ENCODE data around the gene TBC1D22A.

TBC1D22A gene

GRCh38 chr22:47201996-47202818, 439.8 kb downstream of the TBC1D22A start:
- no peak for DNase-seq (ENCODE audit: low read depth)

- DNase-seq (ENCODE audit: low read depth), result no peak
Observed at GRCh38 chr22:47202819-47203553, 440.5 kb downstream of the TBC1D22A start.

GRCh38 chr22:47203554-47203991, 441.1 kb downstream of the TBC1D22A start:
- no peak for DNase-seq (ENCODE audit: low read depth)

- DNase-seq (ENCODE audit: low read depth), result no peak
Observed at GRCh38 chr22:47204002-47204979, 441.8 kb downstream of the TBC1D22A start.

GRCh38 chr22:47205081-47205491, 442.6 kb downstream of the TBC1D22A start:
- no peak for DNase-seq (ENCODE audit: low read depth)

GRCh38 chr22:47205554-47205953, 443.1 kb downstream of the TBC1D22A start:
- DNase-seq (ENCODE audit: low read depth), result no peak

- no peak for DNase-seq (ENCODE audit: low read depth)
Observed at GRCh38 chr22:47206164-47206563, 443.7 kb downstream of the TBC1D22A start.

- DNase-seq (ENCODE audit: low read depth), result no peak
Observed at GRCh38 chr22:47206666-47207218, 444.3 kb downstream of the TBC1D22A start.

- no peak for DNase-seq (ENCODE audit: low read depth)
Observed at GRCh38 chr22:47207387-47207786, 444.9 kb downstream of the TBC1D22A start.

GRCh38 chr22:47207846-47208554, 445.6 kb downstream of the TBC1D22A start:
- DNase-seq (ENCODE audit: low read depth), result no peak

- DNase-seq (ENCODE audit: low read depth), result no peak
Observed at GRCh38 chr22:47208630-47209029, 446.2 kb downstream of the TBC1D22A start.

- no peak for DNase-seq (ENCODE audit: low read depth)
Observed at GRCh38 chr22:47209040-47209514, 446.6 kb downstream of the TBC1D22A start.

GRCh38 chr22:47209547-47210023, 447.1 kb downstream of the TBC1D22A start:
- no peak for DNase-seq (ENCODE audit: low read depth)

- DNase-seq (ENCODE audit: low read depth), result no peak
Observed at GRCh38 chr22:47210112-47210657, 447.7 kb downstream of the TBC1D22A start.

- DNase-seq (ENCODE audit: low read depth), result no peak
Observed at GRCh38 chr22:47210686-47211085, 448.2 kb downstream of the TBC1D22A start.

- peak; percentile 6 for DNase-seq (ENCODE audit: low read depth)
Observed at GRCh38 chr22:47213571-47214230, 451.3 kb downstream of the TBC1D22A start.

GRCh38 chr22:47215851-47216250, 453.4 kb downstream of the TBC1D22A start:
- no peak for DNase-seq (ENCODE audit: low read depth)

GRCh38 chr22:47218671-47219070, 456.2 kb downstream of the TBC1D22A start:
- no peak for DNase-seq (ENCODE audit: low read depth)

GRCh38 chr22:47219789-47220188, 457.3 kb downstream of the TBC1D22A start:
- DNase-seq (ENCODE audit: low read depth), result no peak

GRCh38 chr22:47220752-47221151, 458.3 kb downstream of the TBC1D22A start:
- DNase-seq (ENCODE audit: low read depth), result no peak

Measured in iris pigment epithelial cell (primary cell).